Measurements from ENCODE around the gene NOSTRIN. TPM values are rescaled to one million over a fixed set of nuclear protein-coding genes. Genes with fewer than 3 reads are reported as not detected.

Gene NOSTRIN
- total RNA-seq, 1 experiment from 2014 or later = not detected

DNA sequence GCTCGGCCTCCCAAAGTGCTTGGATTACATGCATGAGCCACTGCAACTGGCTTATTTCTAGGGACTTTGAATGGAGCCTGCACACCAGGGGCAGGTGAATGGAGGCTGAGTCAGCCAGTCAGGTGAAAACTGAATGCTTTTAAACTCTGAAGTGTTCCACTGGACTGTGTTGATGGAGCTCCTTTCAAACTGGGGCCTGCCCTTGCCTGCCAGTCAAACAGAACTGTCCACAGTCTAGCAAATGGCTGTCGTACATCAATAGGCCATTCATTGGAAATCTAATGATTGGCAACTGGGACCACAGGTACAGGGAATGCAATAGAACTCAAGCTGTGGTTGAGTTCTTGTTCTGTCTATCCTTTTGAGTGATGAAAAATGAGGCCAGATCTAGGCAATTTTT is 966 bp upstream of the NOSTRIN start:
- H4K20me1 ChIP-seq (ENCODE audit: control insufficient read depth, insufficient read depth, insufficient read length) = no peaks in the 10 kb centered on the region
- TF ChIP-seq, protein P1, sequence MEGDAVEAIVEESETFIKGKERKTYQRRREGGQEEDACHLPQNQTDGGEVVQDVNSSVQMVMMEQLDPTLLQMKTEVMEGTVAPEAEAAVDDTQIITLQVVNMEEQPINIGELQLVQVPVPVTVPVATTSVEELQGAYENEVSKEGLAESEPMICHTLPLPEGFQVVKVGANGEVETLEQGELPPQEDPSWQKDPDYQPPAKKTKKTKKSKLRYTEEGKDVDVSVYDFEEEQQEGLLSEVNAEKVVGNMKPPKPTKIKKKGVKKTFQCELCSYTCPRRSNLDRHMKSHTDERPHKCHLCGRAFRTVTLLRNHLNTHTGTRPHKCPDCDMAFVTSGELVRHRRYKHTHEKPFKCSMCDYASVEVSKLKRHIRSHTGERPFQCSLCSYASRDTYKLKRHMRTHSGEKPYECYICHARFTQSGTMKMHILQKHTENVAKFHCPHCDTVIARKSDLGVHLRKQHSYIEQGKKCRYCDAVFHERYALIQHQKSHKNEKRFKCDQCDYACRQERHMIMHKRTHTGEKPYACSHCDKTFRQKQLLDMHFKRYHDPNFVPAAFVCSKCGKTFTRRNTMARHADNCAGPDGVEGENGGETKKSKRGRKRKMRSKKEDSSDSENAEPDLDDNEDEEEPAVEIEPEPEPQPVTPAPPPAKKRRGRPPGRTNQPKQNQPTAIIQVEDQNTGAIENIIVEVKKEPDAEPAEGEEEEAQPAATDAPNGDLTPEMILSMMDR (conservative IDR thresholded peaks at IDR 0.05) = no peak
- no peak overlapping the region for H2AK5ac ChIP-seq (ENCODE audit: insufficient read length, low read length)
- WGBS (ENCODE audit: extremely low coverage, insufficient read length, low lambda C conversion rate) = no CpG with 5 or more reads among the region's 2 CpGs
- no peak overlapping the region for H2BK120ac ChIP-seq (ENCODE audit: low read depth, low read length, poor library complexity, severe bottlenecking)
- no peaks in the 10 kb centered on the region for H3K23me2 ChIP-seq (ENCODE audit: insufficient read length, low read depth, low read length, poor library complexity, severe bottlenecking)
- no peaks in the 10 kb centered on the region for H3K79me1 ChIP-seq (ENCODE audit: insufficient read depth, low read depth, low read length, poor library complexity, severe bottlenecking)
- Mint-ChIP-seq H3K4me3 (no peak overlapping the region), H3K9me3 (no peaks in the 10 kb centered on the region), H3K27ac (no peak overlapping the region), H3K27me3 (ENCODE audit: low read depth) (peaks cover 12% of the 10 kb centered on the region), H3K36me3 (ENCODE audit: insufficient read depth in 1 of 3, low read depth in 3 of 3) (no peaks in the 10 kb centered on the region), H3K4me1 (peaks cover 36 to 41% of the 10 kb centered on the region in 2 experiments)
- peaks cover 25% of the 10 kb centered on the region; the same call in 1 of the 2 replicates for H3K4me1 ChIP-seq (ENCODE audit: insufficient read depth, low read length)
- H2BK20ac ChIP-seq (ENCODE audit: low read depth, low read length, poor library complexity, severe bottlenecking) = no peak overlapping the region
- H3K4ac ChIP-seq (ENCODE audit: low read depth, low read length) = no peak overlapping the region
- H2BK15ac ChIP-seq (ENCODE audit: low read depth, low read length) = no peak overlapping the region
- DNase-seq = no peak
- no peaks in the 10 kb centered on the region for H3K9me3 ChIP-seq (ENCODE audit: control insufficient read depth, low read depth, low read length)
- H3K18ac ChIP-seq (ENCODE audit: insufficient read length, low read depth, low read length) = no peak overlapping the region
- no peak overlapping the region for H3K56ac ChIP-seq (ENCODE audit: insufficient read length, low read depth, low read length)
- H3T11ph ChIP-seq (ENCODE audit: low read length) = no peak overlapping the region
- H4K5ac ChIP-seq (ENCODE audit: insufficient read length, low read depth, low read length) = no peak overlapping the region
- no peak overlapping the region for H3K14ac ChIP-seq (ENCODE audit: insufficient read depth, low read length)
- no peak overlapping the region for H4K91ac ChIP-seq (ENCODE audit: insufficient read length, low read depth, low read length)
- H2AFZ ChIP-seq (ENCODE audit: low read length) = no peak overlapping the region
- no peaks in the 10 kb centered on the region for H3K79me2 ChIP-seq (ENCODE audit: insufficient read depth, low read length)
- no peak overlapping the region for H3K9ac ChIP-seq (ENCODE audit: extremely low read depth, insufficient read length, low read length)
- no peak overlapping the region for H3K23ac ChIP-seq (ENCODE audit: insufficient read length, low read depth, low read length)
- no peak overlapping the region for H3K4me2 ChIP-seq (ENCODE audit: insufficient read depth, insufficient read length, low read length)
- H2BK5ac ChIP-seq (ENCODE audit: insufficient read length, low read length) = no peak overlapping the region
- H2BK12ac ChIP-seq (ENCODE audit: insufficient read length, low read depth, low read length) = no peak overlapping the region
- no peaks in the 10 kb centered on the region for H3K27me3 ChIP-seq (ENCODE audit: insufficient read depth, low read length)
- no peak overlapping the region for H3K27ac ChIP-seq (ENCODE audit: insufficient read length, low read depth, low read length)
- H4K8ac ChIP-seq (replicated peaks; ENCODE audit: insufficient read length, low read depth, low read length) = no peak overlapping the region

All from H9 (cell line).